ENCODE data around the gene EHMT1. TPM values are rescaled to one million over a fixed set of nuclear protein-coding genes. Genes with fewer than 3 reads are reported as not detected.

The EHMT1 gene
- polyA plus RNA-seq, 2 of the 4 experiments (the other 2 are of a cell fraction): 41.3 to 48.0 TPM

DNA sequence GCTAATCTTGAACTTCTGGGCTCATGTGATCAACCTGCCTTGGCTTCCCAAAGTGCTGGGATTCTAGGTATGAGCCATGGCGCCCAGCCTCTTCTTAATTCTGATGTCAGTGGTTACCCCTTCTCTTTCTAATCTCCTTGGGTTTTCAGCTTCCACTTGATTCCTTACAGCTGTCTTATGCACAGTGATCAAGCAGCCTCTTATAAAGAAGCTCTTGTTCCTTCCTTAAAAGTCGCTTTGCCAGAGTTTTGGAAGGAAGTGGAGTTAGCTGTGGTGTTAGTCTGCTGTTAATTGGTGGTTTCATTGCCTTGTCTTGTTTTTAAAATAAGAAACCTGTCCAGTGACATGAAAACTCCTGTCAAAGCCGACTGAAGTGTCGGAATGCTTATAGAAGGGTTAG lies 130.7 kb downstream of the EHMT1 start (continued):
- TF ChIP-seq FOSB (CRISPR knock-in tag; IDR thresholded peaks at IDR 0.05) (no peak), MAX (IDR thresholded peaks at IDR 0.05) (no peak), PHF8 (IDR thresholded peaks at IDR 0.05; ENCODE audit: borderline replicate concordance, low read depth) (no peak), CTCF (IDR thresholded peaks at IDR 0.05) (no peak)

DNA sequence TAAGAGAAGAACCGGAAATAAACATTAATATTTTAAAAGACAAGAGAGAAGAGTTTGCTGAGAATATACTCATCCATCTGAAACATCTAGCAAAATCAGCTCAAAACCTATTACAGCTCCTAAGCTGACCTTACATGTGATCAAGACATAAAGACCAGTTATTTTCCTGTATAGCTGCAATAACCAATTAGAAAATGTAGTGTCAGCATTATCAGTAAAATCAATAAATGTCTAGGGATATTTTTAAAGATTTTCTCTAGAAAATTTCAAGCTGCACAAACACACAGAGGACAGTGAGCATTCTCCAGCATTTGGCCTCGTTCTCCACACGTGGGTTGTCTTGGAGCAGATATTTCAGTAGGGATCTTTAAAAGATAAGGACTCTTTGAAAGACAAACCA lies 131.2 kb downstream of the EHMT1 start:
- no peak overlapping the region for H3K4me3 ChIP-seq
- peaks cover 14% of the 10 kb centered on the region for H3K4me1 ChIP-seq
- H3K27ac ChIP-seq: no peak overlapping the region
- no peak for ATAC-seq
- H3K4me2 ChIP-seq: no peak overlapping the region
- no peak for DNase-seq (ENCODE audit: low read depth in 1 of 2, low spot score in 1 of 2)
- ChIA-PET POLR2A (no interaction called here), CTCF (interaction anchor here (1.5 kb wide), 1 partner anchor 77 kb away, joined by 4 read pairs; no protein-coding TSS in a partner anchor)
- TF ChIP-seq MAFK (IDR thresholded peaks at IDR 0.05; ENCODE audit: partially characterized antibody): peak; percentile 91
- TF ChIP-seq SREBF2 (IDR thresholded peaks at IDR 0.05): no peak
- no peaks in the 10 kb centered on the region for H3K9me3 ChIP-seq
- FAIRE-seq: no peak
- 90% methylated on average over 3 of the region's 3 CpGs for WGBS (ENCODE audit: missing lambda C conversion rate)

- no peak for ATAC-seq
- TF ChIP-seq NPAS2 (CRISPR knock-in tag; IDR thresholded peaks at IDR 0.05; ENCODE audit: borderline replicate concordance) (no peak), HDAC2 (IDR thresholded peaks at IDR 0.05) (no peak), RFX5 (IDR thresholded peaks at IDR 0.05) (no peak), REST (IDR thresholded peaks at IDR 0.05) (no peak), CBX2 (IDR thresholded peaks at IDR 0.05; ENCODE audit: borderline replicate concordance, low read depth) (no peak), CEBPB (IDR thresholded peaks at IDR 0.05) (no peak), HOXB5 (CRISPR knock-in tag; IDR thresholded peaks at IDR 0.05) (no peak), RAD21 (conservative IDR thresholded peaks at IDR 0.05 in 1 of 2, IDR thresholded peaks at IDR 0.05 in 1 of 2) (no peak), TP53 (CRISPR knock-in tag; IDR thresholded peaks at IDR 0.05) (no peak), EHF (CRISPR knock-in tag; IDR thresholded peaks at IDR 0.05) (no peak), SREBF2 (IDR thresholded peaks at IDR 0.05) (no peak), TFCP2L1 (CRISPR knock-in tag; IDR thresholded peaks at IDR 0.05) (no peak), MAFK (IDR thresholded peaks at IDR 0.05; ENCODE audit: partially characterized antibody) (no peak), KDM1A (IDR thresholded peaks at IDR 0.05; ENCODE audit: low read depth) (no peak), NFE2L2 (conservative IDR thresholded peaks at IDR 0.05; ENCODE audit: low read length) (no peak), ELK1 (IDR thresholded peaks at IDR 0.05; ENCODE audit: low read depth, low read length) (no peak), HOXA7 (CRISPR knock-in tag; IDR thresholded peaks at IDR 0.05) (no peak), RARB (CRISPR knock-in tag; IDR thresholded peaks at IDR 0.05) (no peak)
- WGBS (ENCODE audit: missing lambda C conversion rate): 95% methylated on average over 10 of the region's 10 CpGs
- Histone ChIP-seq H3K9me3 (no peaks in the 10 kb centered on the region), H3K4me1 (peaks cover 8% of the 10 kb centered on the region), H3K4me2 (no peak overlapping the region), H3K27ac (no peak overlapping the region), H3K4me3 (no peak overlapping the region)
- no peak for FAIRE-seq
- ChIA-PET POLR2A (no interaction called here), CTCF (interaction anchor here (1.7 kb wide), 1 partner anchor 11 kb away, joined by 3 read pairs; no protein-coding TSS in a partner anchor)
- no peak for DNase-seq (ENCODE audit: low read depth in 1 of 2, low spot score in 1 of 2)
Measured at GRCh38 chr9:137750566-137750965, 131.8 kb downstream of the EHMT1 start.

All from A549 (cell line).